AG09309 (cell line): ENCODE measurements around the gene DNAJB6.

Experiments used
- DNase-seq: peaks from one replicate; pipeline ENCODE4 v3.0.0-alpha.2; 2010; ENCODE audit warnings: low read depth
- H3K4me3 ChIP-seq: 2 replicates; pipeline ENCODE4 v1.5.1; 2011; ENCODE audit warnings: mild to moderate bottlenecking, low read depth, low read length, moderate library complexity; ENCODE audit not compliant: control insufficient read depth
- CTCF ChIP-seq: IDR thresholded peaks from 2 replicates; pipeline ENCODE4 v1.5.1; 2011; ENCODE audit warnings: mild to moderate bottlenecking, low read depth, low read length, inconsistent platforms; ENCODE audit not compliant: insufficient read depth, control insufficient read depth; ENCODE audit errors: missing control alignments

The DNAJB6 gene

GRCh38 chr7:157357129-157358040, 20.6 kb downstream of the DNAJB6 start:
- no peak for TF ChIP-seq CTCF
- DNase-seq: no peak
- no peak overlapping the region for H3K4me3 ChIP-seq

- no peak for DNase-seq
- H3K4me3 ChIP-seq: no peak overlapping the region
- no peak for TF ChIP-seq CTCF
These were observed 21.4 kb downstream of the DNAJB6 start for GRCh38 chr7:157358041-157358752.

GRCh38 chr7:157358753-157359096, 21.9 kb downstream of the DNAJB6 start:
- no peak for DNase-seq
- TF ChIP-seq CTCF: no peak

GRCh38 chr7:157359581-157359980, 22.8 kb downstream of the DNAJB6 start:
- no peak overlapping the region for H3K4me3 ChIP-seq
- no peak for TF ChIP-seq CTCF
- DNase-seq: no peak

More at GRCh38 chr7:157358753-157359096, 21.9 kb downstream of the DNAJB6 start:
- no peak overlapping the region for H3K4me3 ChIP-seq

- no peak for DNase-seq
- H3K4me3 ChIP-seq: no peak overlapping the region
- no peak for TF ChIP-seq CTCF
These were observed 23.8 kb downstream of the DNAJB6 start for GRCh38 chr7:157360483-157361025.

GRCh38 chr7:157361537-157361936, 24.7 kb downstream of the DNAJB6 start:
- TF ChIP-seq CTCF: no peak
- no peak for DNase-seq

More at GRCh38 chr7:157361537-157361936, 24.7 kb downstream of the DNAJB6 start:
- H3K4me3 ChIP-seq: no peak overlapping the region
